ENCODE data around the gene CHMP1B.
"Not testable (repeated sequence)": the region's sequence is repeated elsewhere in the genome, so short reads cannot be mapped to it uniquely, and the experiment has no call there.

DNA sequence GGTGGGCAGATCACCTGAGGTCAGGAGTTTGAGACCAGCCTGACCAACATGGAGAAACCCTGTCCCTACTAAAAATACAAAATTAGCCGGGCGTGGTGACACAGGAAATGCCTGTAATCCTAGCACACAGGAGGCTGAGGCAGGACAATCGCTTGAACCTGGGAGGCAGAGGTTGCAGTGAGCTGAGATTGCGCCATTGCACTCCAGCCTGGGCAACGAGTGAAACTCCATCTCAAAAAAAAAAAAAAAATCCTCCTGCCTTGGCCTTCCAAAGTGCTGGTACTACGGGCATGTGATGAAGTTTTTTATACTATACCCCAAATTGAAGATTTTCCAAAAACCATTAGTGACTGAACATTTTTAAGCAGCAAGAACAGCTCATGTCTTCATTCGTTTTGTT lies 41.2 kb downstream of the CHMP1B start:
- not testable (repeated sequence) for TF ChIP-seq CTCF (conservative IDR thresholded peaks at IDR 0.05 in 1 of 2, IDR thresholded peaks at IDR 0.05 in 1 of 2; ENCODE audit: low read depth in 1 of 2, low read length in 2 of 2); EZH2 (IDR thresholded peaks at IDR 0.05; ENCODE audit: low read length, missing control alignments)
